K562 (cell line): ENCODE results near the gene COMTD1. TPM values are rescaled to one million over a fixed set of nuclear protein-coding genes. Genes with fewer than 3 reads are reported as not detected.

Experiments
- BCOR ChIP-seq: fragments of 450-650 bp; IDR thresholded peaks from 2 replicates; pipeline ENCODE4 v1.6.1; 2016
- CBX2 ChIP-seq: fragments of 200-600 bp; sonication (generic); IDR thresholded peaks from one replicate; pipeline ENCODE4 v1.6.1; 2012; ENCODE audit warnings: mild to moderate bottlenecking, low read length, inconsistent platforms; ENCODE audit not compliant: insufficient read depth, poor library complexity, severe bottlenecking
- CCNT2 ChIP-seq: IDR thresholded peaks from 2 replicates; pipeline ENCODE4 v1.6.1; 2011; ENCODE audit warnings: borderline replicate concordance, low read depth, mild to moderate bottlenecking, moderate library complexity, mixed read lengths, low read length; ENCODE audit not compliant: insufficient read length; ENCODE audit errors: extremely low read depth
- FIP1L1 ChIP-seq: fragments of 200-400 bp; formaldehyde crosslinking; IDR thresholded peaks from 2 replicates; pipeline ENCODE4 v1.6.1; 2018; ENCODE audit warnings: mild to moderate bottlenecking, low read depth, low read length; ENCODE audit not compliant: poor library complexity, severe bottlenecking
- HEY1 ChIP-seq: fragments of 250-450 bp; sonication (Bioruptor Pico); IDR thresholded peaks from 2 replicates; pipeline ENCODE4 v1.5.0; 2020; ENCODE audit warnings: mild to moderate bottlenecking, moderate library complexity, borderline replicate concordance
- HLTF ChIP-seq: fragments of 450-650 bp; IDR thresholded peaks from 2 replicates; pipeline ENCODE4 v1.6.1; 2016
- KLF6 ChIP-seq: fragments of 250-450 bp; sonication (Bioruptor Pico); IDR thresholded peaks from 2 replicates; pipeline ENCODE4 v1.4.0; 2020; ENCODE audit warnings: mild to moderate bottlenecking, moderate library complexity, borderline replicate concordance
- MYBL2 ChIP-seq, 2 experiments: fragments of 450-650 bp in 1 of 2; sonication (generic) in 1 of 2; formaldehyde crosslinking in 1 of 2; IDR thresholded peaks; 2 replicates each; pipeline versions ENCODE4 v1.6.1 to v1.8.1; 2017 to 2022; ENCODE audit warnings: borderline replicate concordance in 1 of 2, inconsistent platforms in 1 of 2, low read depth in 1 of 2, mild to moderate bottlenecking in 1 of 2, missing genetic modification reagents in 1 of 2, moderate library complexity in 1 of 2
- NFXL1 ChIP-seq: fragments of 450-650 bp; formaldehyde crosslinking; IDR thresholded peaks from 2 replicates; pipeline ENCODE4 v1.4.0; 2021; ENCODE audit warnings: mild to moderate bottlenecking
- RBM15 ChIP-seq: fragments of 200-400 bp; formaldehyde crosslinking; IDR thresholded peaks from 2 replicates; pipeline ENCODE4 v1.6.1; 2018; ENCODE audit warnings: mild to moderate bottlenecking, low read length, moderate library complexity; ENCODE audit not compliant: insufficient read depth
- SMAD1 ChIP-seq: fragments of 150-350 bp; IDR thresholded peaks from 2 replicates; pipeline ENCODE4 v1.6.1; 2014; ENCODE audit warnings: low read length, low read depth; ENCODE audit not compliant: partially characterized antibody
- ZNF146 ChIP-seq: IDR thresholded peaks from one replicate; pipeline ENCODE4 v1.6.1; 2018; ENCODE audit warnings: missing compliant biosample characterization; ENCODE audit not compliant: unreplicated experiment
- ZNF274 ChIP-seq: IDR thresholded peaks from 2 replicates; pipeline ENCODE4 v1.6.1; 2011; ENCODE audit warnings: low read depth, mild to moderate bottlenecking, low read length, moderate library complexity, borderline replicate concordance
- ZNF592 ChIP-seq: fragments of 450-650 bp; IDR thresholded peaks from 2 replicates; pipeline ENCODE4 v1.6.1; 2017; ENCODE audit warnings: antibody characterized with exemption, mild to moderate bottlenecking
- ZNF696 ChIP-seq: fragments of 250-450 bp; sonication (Bioruptor Pico); conservative IDR thresholded peaks from 2 replicates; pipeline ENCODE4 v1.4.0; 2020; ENCODE audit warnings: mild to moderate bottlenecking, moderate library complexity
- polyA plus RNA-seq, 8 experiments: library from polyadenylated mRNA; depleted of rRNA in 4 of 8; stranded (reverse) in 5 of 8; unstranded in 3 of 8; fragments of >200 nt; fragmentation: Nextera tagmentation in 2 of 8; fragmentation: Illumina TruSeq in 1 of 8; extraction: Ambion mirVana in 2 of 8; extraction: Trizol in 1 of 8; gene quantifications; 2 replicates each; pipeline versions ENCODE4 v1.2.1 to v1.2.3, GENCODE V29; 2011 to 2014; ENCODE audit warnings: inconsistent platforms in 1 of 8, missing spikeins in 1 of 8
- total RNA-seq, 7 experiments: library from RNA; depleted of rRNA in 6 of 7; stranded (reverse); fragments of >200 nt in 6 of 7; fragmentation: Illumina TruSeq in 2 of 7; extraction: Trizol in 2 of 7; gene quantifications; 2 replicates each; pipeline versions ENCODE4 v1.2.1 to v1.2.3, GENCODE V29; 2011 to 2021; ENCODE audit warnings: low replicate concordance in 1 of 7
- TF ChIP-seq, protein P1 (sequence below): sonication (generic); formaldehyde crosslinking; IDR thresholded peaks from 2 replicates; pipeline ENCODE4 v1.8.0; 2022; ENCODE audit warnings: mild to moderate bottlenecking, missing genetic modification reagents
- TF ChIP-seq, protein P2 (sequence below): sonication (generic); formaldehyde crosslinking; IDR thresholded peaks from 2 replicates; pipeline ENCODE4 v1.8.1; 2023; ENCODE audit warnings: mild to moderate bottlenecking, missing genetic modification reagents, moderate library complexity

The COMTD1 gene
- total and polyA plus RNA-seq, 9 of the 15 experiments (the other 6 are each of a cell fraction or from before 2014, with no cell fraction given), result 0.41 to 112 (median 13.7) TPM

- TF ChIP-seq MYBL2 (IDR thresholded peaks at IDR 0.05; ENCODE audit: low read depth) (no peak), MYBL2 (CRISPR knock-in tag; IDR thresholded peaks at IDR 0.05; ENCODE audit: borderline replicate concordance) (no peak), NFXL1 (CRISPR knock-in tag) (no peak), ZNF146 (CRISPR knock-in tag) (no peak), ZNF592 (peak; percentile 93), HLTF (no peak), ZNF696 (CRISPR knock-in tag) (no peak), HEY1 (CRISPR knock-in tag) (no peak), SMAD1 (no peak), RBM15 (no peak), ZNF274 (no peak), CCNT2 (no peak), BCOR (peak; percentile 6; the same call in 1 of the 2 replicates), CBX2 (no peak), FIP1L1 (no peak), KLF6 (CRISPR knock-in tag) (no peak)
- TF ChIP-seq, protein P1, sequence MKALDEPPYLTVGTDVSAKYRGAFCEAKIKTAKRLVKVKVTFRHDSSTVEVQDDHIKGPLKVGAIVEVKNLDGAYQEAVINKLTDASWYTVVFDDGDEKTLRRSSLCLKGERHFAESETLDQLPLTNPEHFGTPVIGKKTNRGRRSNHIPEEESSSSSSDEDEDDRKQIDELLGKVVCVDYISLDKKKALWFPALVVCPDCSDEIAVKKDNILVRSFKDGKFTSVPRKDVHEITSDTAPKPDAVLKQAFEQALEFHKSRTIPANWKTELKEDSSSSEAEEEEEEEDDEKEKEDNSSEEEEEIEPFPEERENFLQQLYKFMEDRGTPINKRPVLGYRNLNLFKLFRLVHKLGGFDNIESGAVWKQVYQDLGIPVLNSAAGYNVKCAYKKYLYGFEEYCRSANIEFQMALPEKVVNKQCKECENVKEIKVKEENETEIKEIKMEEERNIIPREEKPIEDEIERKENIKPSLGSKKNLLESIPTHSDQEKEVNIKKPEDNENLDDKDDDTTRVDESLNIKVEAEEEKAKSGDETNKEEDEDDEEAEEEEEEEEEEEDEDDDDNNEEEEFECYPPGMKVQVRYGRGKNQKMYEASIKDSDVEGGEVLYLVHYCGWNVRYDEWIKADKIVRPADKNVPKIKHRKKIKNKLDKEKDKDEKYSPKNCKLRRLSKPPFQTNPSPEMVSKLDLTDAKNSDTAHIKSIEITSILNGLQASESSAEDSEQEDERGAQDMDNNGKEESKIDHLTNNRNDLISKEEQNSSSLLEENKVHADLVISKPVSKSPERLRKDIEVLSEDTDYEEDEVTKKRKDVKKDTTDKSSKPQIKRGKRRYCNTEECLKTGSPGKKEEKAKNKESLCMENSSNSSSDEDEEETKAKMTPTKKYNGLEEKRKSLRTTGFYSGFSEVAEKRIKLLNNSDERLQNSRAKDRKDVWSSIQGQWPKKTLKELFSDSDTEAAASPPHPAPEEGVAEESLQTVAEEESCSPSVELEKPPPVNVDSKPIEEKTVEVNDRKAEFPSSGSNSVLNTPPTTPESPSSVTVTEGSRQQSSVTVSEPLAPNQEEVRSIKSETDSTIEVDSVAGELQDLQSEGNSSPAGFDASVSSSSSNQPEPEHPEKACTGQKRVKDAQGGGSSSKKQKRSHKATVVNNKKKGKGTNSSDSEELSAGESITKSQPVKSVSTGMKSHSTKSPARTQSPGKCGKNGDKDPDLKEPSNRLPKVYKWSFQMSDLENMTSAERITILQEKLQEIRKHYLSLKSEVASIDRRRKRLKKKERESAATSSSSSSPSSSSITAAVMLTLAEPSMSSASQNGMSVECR (CRISPR knock-in tag), result no peak; the same call in 1 of the 2 replicates
- TF ChIP-seq, protein P2, sequence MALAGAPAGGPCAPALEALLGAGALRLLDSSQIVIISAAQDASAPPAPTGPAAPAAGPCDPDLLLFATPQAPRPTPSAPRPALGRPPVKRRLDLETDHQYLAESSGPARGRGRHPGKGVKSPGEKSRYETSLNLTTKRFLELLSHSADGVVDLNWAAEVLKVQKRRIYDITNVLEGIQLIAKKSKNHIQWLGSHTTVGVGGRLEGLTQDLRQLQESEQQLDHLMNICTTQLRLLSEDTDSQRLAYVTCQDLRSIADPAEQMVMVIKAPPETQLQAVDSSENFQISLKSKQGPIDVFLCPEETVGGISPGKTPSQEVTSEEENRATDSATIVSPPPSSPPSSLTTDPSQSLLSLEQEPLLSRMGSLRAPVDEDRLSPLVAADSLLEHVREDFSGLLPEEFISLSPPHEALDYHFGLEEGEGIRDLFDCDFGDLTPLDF (CRISPR knock-in tag), result no peak; the same call in 1 of the 2 replicates
These were observed 25.9 kb downstream of the COMTD1 start (continued) for GRCh38 chr10:75209921-75210281.
